ENCODE measurements around the gene NF2.

NF2 gene

DNA sequence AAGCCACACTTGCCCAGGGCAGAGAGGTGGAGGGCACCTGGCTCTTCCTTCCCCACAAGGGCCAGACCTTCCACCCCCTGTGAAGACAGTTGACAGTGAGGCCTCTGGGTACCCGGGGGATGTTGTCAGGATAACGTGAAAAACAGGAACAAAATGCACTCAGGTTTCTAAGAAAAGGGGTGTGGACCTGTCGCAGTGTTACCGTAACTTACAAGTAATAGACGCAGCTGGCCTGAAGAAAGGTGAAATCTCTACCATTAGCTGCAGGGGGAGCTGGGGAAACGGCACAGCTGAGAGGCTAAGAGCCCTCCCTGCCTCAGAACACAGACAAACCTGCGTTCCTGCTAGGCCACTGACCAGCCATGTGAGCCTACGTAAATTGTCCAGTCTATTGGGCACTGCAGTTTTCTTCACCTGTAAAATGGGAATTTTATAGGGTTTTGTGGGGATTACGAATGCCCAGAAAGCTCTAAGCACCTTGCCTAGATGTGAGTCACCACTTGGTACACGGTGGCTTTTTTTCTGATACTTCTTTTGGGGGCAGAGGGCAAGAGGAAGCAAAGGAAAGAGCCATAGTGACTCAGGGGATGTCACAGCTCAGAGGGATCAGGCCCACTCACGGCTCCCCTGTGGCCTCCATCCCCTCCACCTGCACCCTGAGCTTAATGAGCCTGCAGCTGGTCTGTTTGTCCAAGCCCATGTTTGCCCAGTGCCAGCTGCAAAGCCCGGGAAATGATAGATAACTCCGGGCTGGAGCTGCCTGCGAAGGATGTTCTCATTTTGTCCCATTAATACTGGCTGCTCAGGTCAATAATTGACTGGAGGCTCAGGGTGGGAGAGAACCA lies 97.9 kb downstream of the NF2 start:
- Mint-ChIP-seq H3K4me3 (no peak overlapping the region), H3K27me3 (ENCODE audit: low read depth) (peaks cover 5% of the 10 kb centered on the region), H3K4me1 (ENCODE audit: low read depth) (peaks cover 9% of the 10 kb centered on the region), H3K27ac (peak overlapping the region; percentile 55), H3K9me3 (no peaks in the 10 kb centered on the region), H3K36me3 (ENCODE audit: low read depth) (peaks cover 1% of the 10 kb centered on the region)
- no peak for DNase-seq (ENCODE audit: low spot score)

DNA sequence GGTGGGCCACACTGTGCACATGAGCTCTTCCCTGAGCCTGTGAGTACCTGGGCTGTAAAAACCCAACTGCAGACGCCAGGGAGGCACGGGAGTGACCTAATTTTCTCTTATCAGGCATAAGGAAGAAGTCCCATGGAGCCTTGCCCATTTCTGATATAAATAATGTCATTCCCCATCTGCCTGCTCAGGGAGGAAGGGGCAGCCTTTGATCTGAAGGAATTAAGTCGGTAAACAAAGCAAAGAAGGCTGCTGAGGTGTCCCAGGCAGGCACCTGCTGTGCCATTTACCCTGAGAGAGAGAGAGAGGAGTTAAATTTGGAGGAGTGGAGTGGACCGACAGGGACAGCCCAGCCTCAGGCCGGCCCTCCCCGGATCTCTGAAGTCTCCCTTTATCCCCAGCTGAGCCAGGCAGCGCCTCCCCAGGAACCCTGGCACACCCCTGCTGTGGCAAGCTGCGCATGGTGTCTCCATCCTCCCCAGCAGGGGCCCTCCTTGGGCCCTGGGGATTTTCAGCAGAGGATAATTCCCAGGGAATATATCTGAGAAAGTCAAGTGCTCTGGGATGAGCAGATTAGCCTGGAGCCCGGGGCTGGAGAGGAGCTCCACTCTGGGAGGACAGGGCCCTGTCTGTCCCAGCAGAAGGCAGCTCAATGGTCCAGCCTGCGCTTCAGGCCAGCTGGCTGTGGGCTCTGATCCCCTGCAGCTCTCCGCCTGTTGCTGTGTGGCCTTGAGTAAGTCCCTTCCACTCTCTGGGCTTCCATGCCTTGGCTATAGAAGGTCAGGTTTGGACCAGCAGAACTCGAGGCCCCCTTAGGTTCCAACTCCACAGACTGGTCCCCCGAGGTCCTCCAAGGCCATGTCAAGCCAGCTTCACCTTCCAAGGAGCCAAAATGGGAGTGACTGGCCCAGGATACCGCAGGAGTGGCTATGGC lies 98.8 kb downstream of the NF2 start:
- no peak overlapping the region for H3K27ac Mint-ChIP-seq
- H3K27me3 Mint-ChIP-seq (ENCODE audit: low read depth), result peaks cover 5% of the 10 kb centered on the region
- no peak overlapping the region for H3K4me3 Mint-ChIP-seq
- H3K36me3 Mint-ChIP-seq (ENCODE audit: low read depth), result no peaks in the 10 kb centered on the region
- H3K4me1 Mint-ChIP-seq (ENCODE audit: low read depth), result peaks cover 9% of the 10 kb centered on the region
- no peak for DNase-seq (ENCODE audit: low spot score)
- H3K9me3 Mint-ChIP-seq, result no peaks in the 10 kb centered on the region

DNA sequence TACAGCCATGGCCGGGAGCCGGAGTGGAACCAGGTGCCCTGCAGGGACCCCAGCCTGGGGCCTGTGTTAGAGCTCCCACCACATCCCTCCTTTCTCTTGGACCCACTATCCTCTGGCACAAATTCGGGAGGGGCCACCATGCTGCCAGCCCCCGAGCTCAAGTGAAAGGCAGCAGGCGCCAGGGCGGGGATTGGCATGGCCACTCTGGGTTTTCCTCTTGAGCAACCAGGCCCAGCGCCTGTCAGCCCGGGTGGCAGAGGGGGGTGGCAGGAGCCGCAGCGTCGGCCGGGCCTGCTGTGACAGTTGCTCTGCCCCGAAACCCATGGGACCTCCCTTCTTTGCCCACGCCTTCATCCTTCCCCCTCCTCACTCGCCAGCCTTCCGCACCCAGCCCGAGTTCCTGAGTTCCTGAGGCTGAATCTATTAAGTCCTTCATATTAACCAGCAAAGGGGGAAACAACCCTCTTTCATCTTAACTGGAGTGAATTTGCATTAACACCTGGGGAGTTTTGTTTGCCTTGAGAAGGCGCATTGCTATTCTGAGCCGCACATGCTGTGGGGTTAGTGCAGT lies 99.6 kb downstream of the NF2 start:
- Mint-ChIP-seq H3K4me3 (no peak overlapping the region), H3K9me3 (no peaks in the 10 kb centered on the region), H3K27ac (no peak overlapping the region), H3K36me3 (ENCODE audit: low read depth) (no peaks in the 10 kb centered on the region), H3K4me1 (ENCODE audit: low read depth) (peaks cover 9% of the 10 kb centered on the region), H3K27me3 (ENCODE audit: low read depth) (peaks cover 7% of the 10 kb centered on the region)
- DNase-seq (ENCODE audit: low spot score), result no peak

DNA sequence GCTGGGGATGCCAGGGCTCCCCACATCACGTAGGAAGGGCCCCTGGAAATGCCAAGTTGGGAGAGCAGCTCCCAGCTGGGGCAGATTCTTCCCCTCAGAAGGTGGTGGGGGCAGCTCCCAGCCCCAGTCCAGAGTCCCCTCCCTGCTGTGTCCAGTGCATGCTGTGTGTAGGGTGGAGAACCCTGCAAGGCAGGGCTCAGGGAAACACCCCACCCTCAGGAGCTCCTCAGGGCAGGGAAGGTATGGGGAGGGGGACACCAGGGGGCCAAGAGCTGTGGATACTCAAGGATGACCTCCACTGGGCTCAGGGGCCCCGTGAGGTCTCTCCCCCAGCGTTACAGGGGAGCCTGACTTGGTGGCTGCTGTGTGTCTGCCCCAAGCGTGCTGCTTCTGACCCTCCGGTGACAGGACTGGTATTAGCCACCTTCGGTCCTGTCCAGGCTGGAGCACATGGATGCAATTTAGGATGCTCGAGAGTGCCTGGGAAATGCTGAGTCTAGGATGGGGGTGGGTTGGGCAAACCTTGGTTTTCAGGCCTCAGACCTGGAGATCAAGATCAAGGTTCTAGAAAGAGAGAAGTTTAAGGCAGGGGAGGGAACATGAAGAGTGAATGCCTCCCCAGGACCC lies 100.2 kb downstream of the NF2 start:
- no peak for DNase-seq (ENCODE audit: low spot score)
- Mint-ChIP-seq H3K27ac (no peak overlapping the region), H3K9me3 (no peaks in the 10 kb centered on the region), H3K4me3 (no peak overlapping the region), H3K27me3 (ENCODE audit: low read depth) (peaks cover 7% of the 10 kb centered on the region), H3K36me3 (ENCODE audit: low read depth) (no peaks in the 10 kb centered on the region), H3K4me1 (ENCODE audit: low read depth) (peaks cover 9% of the 10 kb centered on the region)

DNA sequence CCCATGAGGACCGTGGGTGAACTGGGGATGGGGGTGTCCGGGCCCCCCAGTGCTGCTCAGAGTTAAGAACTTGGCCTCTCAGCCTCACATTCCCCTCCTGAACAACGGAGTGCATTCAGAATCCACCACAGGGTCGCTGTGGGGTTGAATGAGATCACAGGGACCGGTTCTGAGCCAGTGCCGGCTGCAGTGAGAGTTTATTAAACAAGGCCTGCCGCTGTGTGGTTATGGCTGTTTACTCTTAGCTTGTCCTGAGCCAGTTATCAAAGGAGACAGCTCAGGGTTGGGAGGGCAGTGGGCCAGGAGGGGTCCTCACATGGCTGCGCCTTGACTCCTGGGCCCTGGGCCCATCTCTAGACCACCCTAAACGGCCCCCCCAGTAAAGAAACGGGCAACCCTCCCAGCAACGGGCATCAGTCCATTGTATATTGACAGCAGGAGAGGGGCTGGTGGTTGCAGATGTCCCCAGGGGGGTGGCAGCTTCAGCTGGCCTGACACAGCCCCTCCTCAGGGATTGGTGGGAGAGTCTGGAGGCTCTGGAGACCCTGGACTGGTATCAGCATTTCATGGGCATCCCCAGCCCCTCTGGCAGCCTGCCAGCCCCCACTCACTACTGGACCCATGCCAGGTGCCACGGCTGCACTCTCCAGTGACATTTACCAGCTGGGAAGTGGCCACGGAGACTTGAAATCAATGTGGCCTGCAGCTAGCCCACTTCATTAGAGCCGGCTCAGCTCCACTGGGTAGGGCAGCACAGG lies 101.3 kb downstream of the NF2 start:
- no peak for DNase-seq (ENCODE audit: low spot score)
- peaks cover 9% of the 10 kb centered on the region for H3K4me1 Mint-ChIP-seq (ENCODE audit: low read depth)
- peaks cover 7% of the 10 kb centered on the region for H3K27me3 Mint-ChIP-seq (ENCODE audit: low read depth)
- no peak overlapping the region for H3K4me3 Mint-ChIP-seq
- no peaks in the 10 kb centered on the region for H3K9me3 Mint-ChIP-seq
- H3K36me3 Mint-ChIP-seq (ENCODE audit: low read depth), result no peaks in the 10 kb centered on the region
- no peak overlapping the region for H3K27ac Mint-ChIP-seq

DNA sequence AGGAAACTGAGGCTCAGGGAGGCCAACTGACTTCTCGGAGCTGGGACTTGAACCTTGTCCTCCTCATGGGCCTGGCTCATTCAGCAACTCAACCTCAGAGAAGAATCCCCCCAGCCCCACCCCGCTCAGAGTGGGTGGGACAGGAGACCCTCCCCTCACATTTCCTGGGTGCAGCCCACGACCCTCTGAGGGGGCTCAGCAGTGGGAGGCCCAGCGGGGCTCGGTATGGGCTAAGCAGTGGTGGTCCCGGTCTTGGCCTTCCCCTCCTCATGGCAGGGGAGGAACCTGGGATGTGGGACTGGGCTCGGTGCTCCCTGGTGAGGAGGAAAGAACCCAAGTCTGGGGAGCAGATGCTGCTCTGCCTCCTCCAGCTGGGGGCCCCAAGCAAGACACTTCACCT lies 102.2 kb downstream of the NF2 start:
- Mint-ChIP-seq H3K4me1 (ENCODE audit: low read depth) (peaks cover 9% of the 10 kb centered on the region), H3K27ac (no peak overlapping the region), H3K4me3 (no peak overlapping the region), H3K27me3 (ENCODE audit: low read depth) (peaks cover 7% of the 10 kb centered on the region), H3K9me3 (no peaks in the 10 kb centered on the region), H3K36me3 (ENCODE audit: low read depth) (no peaks in the 10 kb centered on the region)
- no peak for DNase-seq (ENCODE audit: low spot score)

DNA sequence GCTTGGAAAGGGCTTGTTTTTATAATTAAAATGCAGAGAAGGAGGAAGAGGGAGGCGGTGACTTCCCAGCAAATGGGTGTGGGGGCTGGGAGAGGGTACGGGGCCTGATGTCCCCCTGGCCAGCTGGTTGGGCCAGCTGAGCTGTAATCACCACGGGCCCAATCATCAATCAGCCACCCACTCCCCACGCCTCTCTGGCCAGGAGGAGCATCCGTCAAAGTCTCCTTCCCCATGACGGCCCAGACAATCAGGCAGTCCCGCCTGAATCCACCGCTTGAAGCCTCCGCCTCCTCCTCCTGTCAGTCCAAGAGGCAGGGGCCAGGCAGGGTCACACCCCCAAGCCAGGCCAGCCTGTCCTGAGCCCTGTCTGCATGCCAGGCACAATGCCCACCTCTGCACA lies 103.1 kb downstream of the NF2 start:
- H3K27me3 Mint-ChIP-seq (ENCODE audit: low read depth), result peaks cover 7% of the 10 kb centered on the region
- DNase-seq (ENCODE audit: low spot score), result no peak
- H3K4me1 Mint-ChIP-seq (ENCODE audit: low read depth), result peaks cover 2% of the 10 kb centered on the region
- H3K36me3 Mint-ChIP-seq (ENCODE audit: low read depth), result no peaks in the 10 kb centered on the region
- no peak overlapping the region for H3K27ac Mint-ChIP-seq
- no peak overlapping the region for H3K4me3 Mint-ChIP-seq
- H3K9me3 Mint-ChIP-seq, result no peaks in the 10 kb centered on the region

DNA sequence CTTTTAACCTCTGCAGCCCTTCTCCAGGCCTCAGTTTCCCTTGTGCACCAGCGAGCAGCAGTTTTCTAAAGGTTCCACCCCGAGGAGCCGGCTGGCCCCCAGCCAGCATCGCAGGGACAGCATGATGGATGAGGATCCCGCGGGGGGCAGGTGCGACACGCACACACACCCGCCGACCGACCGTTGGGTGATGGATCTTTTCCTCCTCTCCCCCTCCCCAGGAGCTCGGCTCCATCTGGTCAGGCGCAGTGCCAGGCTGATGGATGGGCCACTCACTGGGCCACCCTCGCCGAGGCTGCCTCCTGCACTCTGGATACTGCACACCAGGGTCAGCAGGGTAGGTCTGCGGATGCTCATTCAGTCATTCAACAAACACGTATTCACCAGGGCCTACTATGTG lies 103.6 kb downstream of the NF2 start:
- Mint-ChIP-seq H3K36me3 (ENCODE audit: low read depth) (no peaks in the 10 kb centered on the region), H3K27ac (peak overlapping the region; percentile 15), H3K27me3 (ENCODE audit: low read depth) (peaks cover 6% of the 10 kb centered on the region), H3K9me3 (no peaks in the 10 kb centered on the region), H3K4me1 (ENCODE audit: low read depth) (no peaks in the 10 kb centered on the region), H3K4me3 (no peak overlapping the region)
- DNase-seq (ENCODE audit: low spot score), result no peak

DNA sequence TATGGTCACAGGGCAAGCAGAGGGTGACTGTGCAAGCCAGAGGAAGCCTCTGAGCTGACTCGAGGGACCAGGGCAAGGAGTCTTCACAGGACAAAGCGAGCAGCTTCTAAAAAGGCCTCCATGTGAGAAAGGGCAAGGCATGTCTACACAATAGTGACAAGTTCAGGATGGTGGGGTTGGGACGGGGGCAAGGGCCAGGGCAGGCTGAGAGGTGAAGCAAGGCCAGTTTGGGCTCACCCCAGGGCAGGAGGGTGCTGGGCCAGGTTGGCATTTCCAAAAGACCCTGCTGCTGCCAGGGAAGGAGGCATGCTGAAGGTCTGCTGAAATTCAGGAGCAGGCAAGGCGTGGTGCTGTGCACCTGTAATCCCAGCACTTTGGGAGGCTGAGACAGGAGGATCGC lies 104.0 kb downstream of the NF2 start:
- no peak for DNase-seq (ENCODE audit: low spot score)
- H3K27ac Mint-ChIP-seq, result peak overlapping the region; percentile 15

DNA sequence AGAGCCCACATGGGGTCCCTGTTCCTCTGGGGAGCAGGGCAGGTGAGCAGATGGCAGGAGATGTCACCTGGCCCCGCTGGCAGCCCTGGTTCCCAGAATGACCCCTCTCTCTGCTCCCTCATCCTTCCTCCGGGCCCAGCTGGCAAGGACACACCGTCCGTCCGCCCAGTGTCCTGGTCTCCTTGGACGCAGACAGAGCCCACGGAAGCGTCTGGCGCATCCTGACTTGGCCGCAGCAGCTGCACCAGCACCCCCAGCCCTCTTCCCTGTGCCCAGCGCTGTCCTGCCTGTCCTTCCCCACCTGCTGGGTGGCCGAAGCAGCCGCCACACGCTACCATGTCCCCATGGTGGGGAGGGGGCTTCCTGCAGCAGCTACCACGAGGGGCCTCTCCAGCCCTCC lies 106.8 kb downstream of the NF2 start:
- DNase-seq (ENCODE audit: low spot score), result no peak
- Mint-ChIP-seq H3K4me1 (ENCODE audit: low read depth) (no peaks in the 10 kb centered on the region), H3K27ac (no peak overlapping the region), H3K27me3 (ENCODE audit: low read depth) (peaks cover 2% of the 10 kb centered on the region), H3K36me3 (ENCODE audit: low read depth) (no peaks in the 10 kb centered on the region), H3K9me3 (no peaks in the 10 kb centered on the region), H3K4me3 (no peak overlapping the region)

More for the DNA sequence above, 104.0 kb downstream of the NF2 start:
- no peaks in the 10 kb centered on the region for H3K4me1 Mint-ChIP-seq (ENCODE audit: low read depth)
- H3K36me3 Mint-ChIP-seq (ENCODE audit: low read depth), result no peaks in the 10 kb centered on the region
- no peak overlapping the region for H3K4me3 Mint-ChIP-seq
- H3K27me3 Mint-ChIP-seq (ENCODE audit: low read depth), result peaks cover 6% of the 10 kb centered on the region
- H3K9me3 Mint-ChIP-seq, result no peaks in the 10 kb centered on the region

DNA sequence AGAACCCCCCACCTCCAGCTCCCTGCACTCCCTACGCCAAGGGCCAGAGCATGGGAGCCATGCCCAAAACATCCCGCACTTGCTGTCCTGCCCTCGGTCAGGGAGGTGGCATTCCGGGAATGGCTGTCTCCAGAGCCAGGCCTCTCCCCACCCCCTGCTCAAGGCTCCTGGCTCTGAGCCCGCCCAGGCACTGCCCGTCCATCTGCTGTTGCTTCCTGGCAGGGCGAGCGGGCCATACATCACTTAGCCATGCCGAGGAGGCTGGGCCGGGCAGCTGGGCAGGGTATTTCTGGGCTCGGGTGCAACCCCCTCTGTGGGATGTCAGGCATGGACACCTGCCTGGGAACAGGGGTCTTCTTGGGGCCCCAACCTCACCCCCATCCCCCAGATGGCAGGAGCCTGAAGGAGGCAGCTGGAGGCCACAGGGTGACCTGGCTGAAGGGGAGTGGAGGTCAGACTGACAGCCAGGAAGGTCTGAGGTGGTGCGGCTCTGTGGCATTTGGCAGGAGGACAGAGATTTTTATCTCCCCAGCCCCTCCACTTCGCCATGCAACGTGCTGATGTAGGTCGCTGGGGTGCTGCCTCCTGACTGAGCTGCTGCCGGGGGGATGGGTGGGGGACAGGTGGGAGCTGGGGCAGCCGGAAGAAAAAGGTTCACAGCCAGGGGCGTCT lies 107.6 kb downstream of the NF2 start:
- DNase-seq (ENCODE audit: low spot score), result no peak
- H3K27me3 Mint-ChIP-seq (ENCODE audit: low read depth), result peaks cover 2% of the 10 kb centered on the region
- no peaks in the 10 kb centered on the region for H3K9me3 Mint-ChIP-seq
- no peak overlapping the region for H3K4me3 Mint-ChIP-seq
- H3K36me3 Mint-ChIP-seq (ENCODE audit: low read depth), result no peaks in the 10 kb centered on the region
- no peaks in the 10 kb centered on the region for H3K4me1 Mint-ChIP-seq (ENCODE audit: low read depth)
- H3K27ac Mint-ChIP-seq, result no peak overlapping the region

DNA sequence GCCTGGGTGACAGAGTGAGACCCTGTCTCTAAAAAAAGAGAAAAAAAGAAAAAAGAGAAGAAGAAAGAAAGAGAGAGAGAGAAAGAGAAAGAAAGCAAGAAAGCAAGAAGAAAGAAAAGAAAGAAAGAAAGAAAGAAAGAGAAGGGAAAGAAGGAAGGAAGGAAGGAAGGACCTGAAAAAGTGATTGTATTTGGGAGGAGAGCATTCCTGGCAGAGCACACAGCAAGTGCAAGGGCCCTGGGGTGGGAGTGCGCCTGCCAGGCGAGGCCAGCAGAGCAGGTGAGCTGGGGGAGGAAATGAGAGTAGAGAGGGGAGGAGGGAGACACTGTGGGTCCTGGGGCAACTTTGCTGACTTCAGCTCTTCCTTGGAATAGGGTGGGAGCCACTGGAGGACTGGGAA lies 108.7 kb downstream of the NF2 start:
- peaks cover 9% of the 10 kb centered on the region for H3K27me3 Mint-ChIP-seq (ENCODE audit: low read depth)
- no peaks in the 10 kb centered on the region for H3K36me3 Mint-ChIP-seq (ENCODE audit: low read depth)
- H3K4me1 Mint-ChIP-seq (ENCODE audit: low read depth), result no peaks in the 10 kb centered on the region
- no peak for DNase-seq (ENCODE audit: low spot score)
- no peak overlapping the region for H3K4me3 Mint-ChIP-seq
- no peaks in the 10 kb centered on the region for H3K9me3 Mint-ChIP-seq
- no peak overlapping the region for H3K27ac Mint-ChIP-seq

Data from T-helper 2 cell treated with Interferon-gamma antibody and Interleukin-4, amounts not matched to agents 5 μg/mL and 100 μg/mL, for 36 hours (primary cell).